PFSK-1 (cell line): ENCODE results near the gene SLC46A1.

Experiments used
- FOXP2 ChIP-seq: optimal IDR thresholded peaks from 2 replicates; pipeline ENCODE3; 2011; ENCODE audit warnings: borderline replicate concordance, control low read depth, inconsistent platforms; ENCODE audit not compliant: insufficient read depth; ENCODE audit errors: extremely low read length, extremely low read depth
- POLR2AphosphoS5 ChIP-seq: IDR thresholded peaks from 2 replicates; pipeline ENCODE4 v1.6.1; 2012; ENCODE audit warnings: low read depth, mild to moderate bottlenecking, control low read depth, low read length, moderate library complexity
- REST ChIP-seq, 2 experiments: IDR thresholded peaks; 2 replicates each; pipeline versions ENCODE4 v1.6.1 to v1.8.0; 2011 to 2012; ENCODE audit warnings: low read depth in 2 of 2, low read length in 2 of 2, control low read depth in 1 of 2, inconsistent platforms in 1 of 2, mild to moderate bottlenecking in 1 of 2, moderate library complexity in 1 of 2; ENCODE audit not compliant: insufficient read depth in 1 of 2
- SIN3A ChIP-seq: IDR thresholded peaks from 2 replicates; pipeline ENCODE4 v1.6.1; 2012; ENCODE audit warnings: mild to moderate bottlenecking, low read length, moderate library complexity, borderline replicate concordance; ENCODE audit not compliant: insufficient read depth
- TAF1 ChIP-seq: IDR thresholded peaks from 2 replicates; pipeline ENCODE4 v1.6.1; 2012; ENCODE audit warnings: low read length, control low read depth, borderline replicate concordance; ENCODE audit not compliant: insufficient read depth

The SLC46A1 gene

GRCh38 chr17:28397687-28398279, 8.2 kb downstream of the SLC46A1 start:
- TF ChIP-seq TAF1: no peak
- TF ChIP-seq REST (IDR thresholded peaks at IDR 0.05; ENCODE audit: insufficient read depth in 1 of 2, low read depth in 2 of 2, low read length in 2 of 2): no peak
- no peak for TF ChIP-seq SIN3A
- no peak for TF ChIP-seq POLR2AphosphoS5
- no peak for TF ChIP-seq FOXP2

GRCh38 chr17:28397275-28397674, 8.7 kb downstream of the SLC46A1 start:
- no peak for TF ChIP-seq FOXP2
- TF ChIP-seq SIN3A: no peak
- TF ChIP-seq POLR2AphosphoS5: no peak
- no peak for TF ChIP-seq TAF1
- TF ChIP-seq REST (IDR thresholded peaks at IDR 0.05; ENCODE audit: insufficient read depth in 1 of 2, low read depth in 2 of 2, low read length in 2 of 2): no peak

- TF ChIP-seq TAF1: no peak
- no peak for TF ChIP-seq SIN3A
- TF ChIP-seq POLR2AphosphoS5: no peak
- no peak for TF ChIP-seq REST (IDR thresholded peaks at IDR 0.05; ENCODE audit: insufficient read depth in 1 of 2, low read depth in 2 of 2, low read length in 2 of 2)
- no peak for TF ChIP-seq FOXP2
Measured at GRCh38 chr17:28396635-28397239, 9.3 kb downstream of the SLC46A1 start.

- TF ChIP-seq FOXP2: no peak
- no peak for TF ChIP-seq REST (IDR thresholded peaks at IDR 0.05; ENCODE audit: insufficient read depth in 1 of 2, low read depth in 2 of 2, low read length in 2 of 2)
- TF ChIP-seq TAF1: no peak
- TF ChIP-seq SIN3A: no peak
- no peak for TF ChIP-seq POLR2AphosphoS5
Measured at GRCh38 chr17:28395968-28396367, 10.0 kb downstream of the SLC46A1 start.
